ENCODE results near the gene ISX. TPM values are rescaled to one million over a fixed set of nuclear protein-coding genes. Genes with fewer than 3 reads are reported as not detected.
A peak's percentile ranks its signal among the peaks of the same experiment; 100 is the strongest.

Gene ISX
- total RNA-seq, 1 donor from 2014 or later: not detected

DNA sequence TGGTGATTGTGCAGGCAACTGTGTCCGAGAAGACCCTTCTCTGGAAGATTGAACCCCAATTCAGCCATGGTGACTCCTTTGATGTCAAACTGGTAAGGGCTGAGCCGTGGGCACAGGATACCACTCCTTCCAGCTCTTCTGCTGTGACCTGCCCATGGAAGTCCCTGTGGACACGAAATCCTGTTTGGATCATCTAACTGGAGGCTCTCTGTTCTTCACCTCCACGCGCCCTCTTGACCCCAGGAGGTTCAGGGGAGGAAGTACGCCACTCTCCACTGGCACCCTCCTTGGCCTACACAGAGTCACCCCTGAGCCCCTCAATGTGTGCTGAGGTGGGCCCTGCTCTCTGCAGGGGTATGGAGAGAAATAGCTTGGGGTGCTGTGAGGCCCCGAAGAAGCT is 810 bp downstream of the ISX start:
- no peaks in the 10 kb centered on the region for H3K36me3 ChIP-seq (ENCODE audit: control insufficient read depth, insufficient read depth, low read length)
- H3K4me3 ChIP-seq (ENCODE audit: low read depth, low read length): no peak overlapping the region
- TF ChIP-seq, protein P1, sequence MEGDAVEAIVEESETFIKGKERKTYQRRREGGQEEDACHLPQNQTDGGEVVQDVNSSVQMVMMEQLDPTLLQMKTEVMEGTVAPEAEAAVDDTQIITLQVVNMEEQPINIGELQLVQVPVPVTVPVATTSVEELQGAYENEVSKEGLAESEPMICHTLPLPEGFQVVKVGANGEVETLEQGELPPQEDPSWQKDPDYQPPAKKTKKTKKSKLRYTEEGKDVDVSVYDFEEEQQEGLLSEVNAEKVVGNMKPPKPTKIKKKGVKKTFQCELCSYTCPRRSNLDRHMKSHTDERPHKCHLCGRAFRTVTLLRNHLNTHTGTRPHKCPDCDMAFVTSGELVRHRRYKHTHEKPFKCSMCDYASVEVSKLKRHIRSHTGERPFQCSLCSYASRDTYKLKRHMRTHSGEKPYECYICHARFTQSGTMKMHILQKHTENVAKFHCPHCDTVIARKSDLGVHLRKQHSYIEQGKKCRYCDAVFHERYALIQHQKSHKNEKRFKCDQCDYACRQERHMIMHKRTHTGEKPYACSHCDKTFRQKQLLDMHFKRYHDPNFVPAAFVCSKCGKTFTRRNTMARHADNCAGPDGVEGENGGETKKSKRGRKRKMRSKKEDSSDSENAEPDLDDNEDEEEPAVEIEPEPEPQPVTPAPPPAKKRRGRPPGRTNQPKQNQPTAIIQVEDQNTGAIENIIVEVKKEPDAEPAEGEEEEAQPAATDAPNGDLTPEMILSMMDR (IDR thresholded peaks at IDR 0.05; ENCODE audit: insufficient read depth, low read length, severe bottlenecking): no peak
- FAIRE-seq: no peak
- no peak for DNase-seq (ENCODE audit: low read depth)
- no peaks in the 10 kb centered on the region for H3K27me3 ChIP-seq (ENCODE audit: control insufficient read depth, insufficient read depth, low read length)

DNA sequence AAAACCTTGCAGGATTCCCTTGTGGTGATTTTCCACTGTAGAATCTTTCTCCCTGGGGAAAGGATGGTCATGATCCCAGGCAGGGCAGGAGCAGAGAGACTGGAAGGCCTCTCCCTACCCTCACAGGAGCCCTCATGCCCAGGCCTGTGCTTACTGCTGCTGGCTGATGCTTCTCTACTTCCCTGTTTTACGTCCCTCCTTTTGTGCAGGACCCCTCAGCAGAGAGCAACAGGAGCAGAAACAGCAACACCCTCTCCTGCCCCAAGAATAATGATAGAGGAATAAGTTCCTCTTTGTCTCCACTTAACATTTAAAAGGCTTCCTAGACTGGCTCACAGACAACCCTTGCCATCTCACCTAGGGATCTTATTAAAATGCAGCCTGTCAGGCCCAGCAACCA is 3.6 kb downstream of the ISX start:
- no peaks in the 10 kb centered on the region for H3K36me3 ChIP-seq (ENCODE audit: control insufficient read depth, insufficient read depth, low read length)
- H3K4me3 ChIP-seq (ENCODE audit: low read depth, low read length): no peak overlapping the region
- TF ChIP-seq, protein P1 (IDR thresholded peaks at IDR 0.05; ENCODE audit: insufficient read depth, low read length, severe bottlenecking): no peak
- FAIRE-seq (no peak), DNase-seq (ENCODE audit: low read depth) (no peak)
- no peaks in the 10 kb centered on the region for H3K27me3 ChIP-seq (ENCODE audit: control insufficient read depth, insufficient read depth, low read length)

DNA sequence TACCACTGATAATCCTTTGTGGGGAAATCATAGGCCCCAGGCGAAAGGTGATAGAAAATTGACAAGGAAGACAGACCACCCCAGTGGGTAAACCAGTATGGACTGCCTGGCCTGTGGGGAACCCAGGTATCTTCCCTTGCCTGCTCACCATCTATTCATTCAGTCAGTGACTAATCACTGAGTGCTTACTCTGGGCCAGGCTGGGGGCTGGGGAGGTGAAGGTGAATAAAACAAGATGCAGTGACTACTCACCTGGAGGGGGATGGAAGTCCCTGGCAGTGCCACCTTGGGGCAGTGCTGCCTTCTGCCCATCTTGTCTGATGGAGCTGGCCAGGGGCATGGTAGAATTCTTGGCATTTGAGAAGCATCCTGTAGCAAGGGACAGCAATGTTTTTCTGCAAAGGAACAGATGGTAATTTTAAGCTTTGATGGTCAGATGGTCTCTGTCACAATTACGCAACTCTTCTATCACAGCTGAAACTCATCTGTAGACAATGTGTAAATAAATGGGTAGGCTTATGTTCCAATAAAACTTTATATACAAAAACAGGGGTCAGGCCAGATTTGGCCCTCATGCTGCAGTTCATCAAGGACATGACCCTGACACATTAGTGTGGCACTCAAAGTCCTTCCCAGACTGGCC is 4.6 kb downstream of the ISX start:
- DNase-seq (ENCODE audit: low read depth) (peak; percentile 40), FAIRE-seq (no peak)
- no peaks in the 10 kb centered on the region for H3K27me3 ChIP-seq (ENCODE audit: control insufficient read depth, insufficient read depth, low read length)
- H3K4me3 ChIP-seq (ENCODE audit: low read depth, low read length): no peak overlapping the region
- H3K36me3 ChIP-seq (ENCODE audit: control insufficient read depth, insufficient read depth, low read length): no peaks in the 10 kb centered on the region
- TF ChIP-seq, protein P1 (IDR thresholded peaks at IDR 0.05; ENCODE audit: insufficient read depth, low read length, severe bottlenecking): no peak

DNA sequence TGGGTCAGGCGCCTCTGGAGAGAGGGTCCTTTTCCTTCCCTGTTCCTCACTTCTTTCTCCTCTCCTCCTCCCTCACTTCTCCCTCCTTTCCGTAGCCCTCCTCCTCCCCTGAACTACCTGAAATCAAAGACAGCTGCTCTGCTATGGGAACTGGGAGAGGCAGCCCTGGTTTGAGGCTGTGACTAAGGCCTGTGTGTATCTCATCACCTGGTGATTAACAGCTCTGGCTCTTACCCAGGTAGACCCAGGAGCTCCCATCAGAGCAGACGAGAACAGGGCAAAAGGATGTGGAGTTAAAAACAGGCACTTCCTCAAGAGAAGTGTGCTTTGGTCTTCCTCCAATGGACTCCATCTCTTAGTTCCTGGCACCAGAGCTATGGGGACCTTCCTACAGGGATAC is 5.8 kb downstream of the ISX start:
- FAIRE-seq (peak; percentile 13), DNase-seq (ENCODE audit: low read depth) (peak; percentile 60)
- H3K4me3 ChIP-seq (ENCODE audit: low read depth, low read length): no peak overlapping the region
- no peaks in the 10 kb centered on the region for H3K36me3 ChIP-seq (ENCODE audit: control insufficient read depth, insufficient read depth, low read length)
- TF ChIP-seq, protein P1 (IDR thresholded peaks at IDR 0.05; ENCODE audit: insufficient read depth, low read length, severe bottlenecking): no peak
- H3K27me3 ChIP-seq (ENCODE audit: control insufficient read depth, insufficient read depth, low read length): no peaks in the 10 kb centered on the region

DNA sequence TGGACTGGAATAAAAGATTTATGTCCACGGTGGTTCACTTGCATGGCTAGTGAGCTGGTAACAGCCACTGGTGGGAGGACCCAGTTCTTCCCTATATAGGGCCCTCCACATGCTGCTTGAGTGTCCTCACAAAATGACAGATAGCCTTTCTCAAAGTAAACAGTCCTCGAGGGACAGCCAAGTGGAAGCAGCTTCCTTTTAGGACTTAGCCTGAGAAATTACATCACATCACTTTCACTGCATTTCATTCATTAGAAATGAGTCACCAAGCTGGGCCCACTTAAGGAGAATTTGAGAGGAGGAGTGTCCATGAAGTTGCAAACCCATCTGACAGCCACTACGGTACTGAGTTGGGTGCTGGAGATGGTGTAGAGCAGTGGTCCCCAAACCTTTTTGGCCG is 7.0 kb downstream of the ISX start:
- DNase-seq (ENCODE audit: low read depth) (peak; percentile 40), FAIRE-seq (no peak)
- no peak overlapping the region for H3K4me3 ChIP-seq (ENCODE audit: low read depth, low read length)
- H3K36me3 ChIP-seq (ENCODE audit: control insufficient read depth, insufficient read depth, low read length): no peaks in the 10 kb centered on the region
- H3K27me3 ChIP-seq (ENCODE audit: control insufficient read depth, insufficient read depth, low read length): no peaks in the 10 kb centered on the region
- TF ChIP-seq, protein P1 (IDR thresholded peaks at IDR 0.05; ENCODE audit: insufficient read depth, low read length, severe bottlenecking): no peak

DNA sequence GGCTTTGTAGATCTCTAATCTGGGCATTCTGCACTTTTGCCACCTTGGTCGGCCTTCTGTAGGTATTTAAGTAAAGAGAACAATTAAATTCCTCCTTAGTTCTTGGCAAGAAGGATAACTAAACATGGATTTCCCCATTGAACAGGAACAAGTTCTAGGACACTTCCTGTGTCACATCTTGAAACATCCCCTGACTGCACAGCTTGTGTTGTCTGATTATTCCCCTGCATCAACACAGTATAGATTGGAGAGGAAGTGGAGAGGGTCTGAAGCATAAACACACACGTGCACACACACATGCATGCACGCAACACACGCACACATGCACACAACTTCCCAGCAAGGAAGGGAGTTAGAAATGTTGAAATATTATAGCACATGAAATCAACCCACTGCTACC is 8.6 kb downstream of the ISX start:
- H3K27me3 ChIP-seq (ENCODE audit: control insufficient read depth, insufficient read depth, low read length): no peaks in the 10 kb centered on the region
- FAIRE-seq (no peak), DNase-seq (ENCODE audit: low read depth) (no peak)
- TF ChIP-seq, protein P1 (IDR thresholded peaks at IDR 0.05; ENCODE audit: insufficient read depth, low read length, severe bottlenecking): no peak
- H3K36me3 ChIP-seq (ENCODE audit: control insufficient read depth, insufficient read depth, low read length): no peaks in the 10 kb centered on the region
- no peak overlapping the region for H3K4me3 ChIP-seq (ENCODE audit: low read depth, low read length)
